Kidney epithelial cell (primary cell): Measurements from ENCODE around the gene HOXB5. TPM values are rescaled to one million over a fixed set of nuclear protein-coding genes. Genes with fewer than 3 reads are reported as not detected.

ENCODE experiments used
- DNase-seq: peaks from one replicate; pipeline ENCODE4 v3.0.0-alpha.2; 2010; ENCODE audit warnings: low read depth
- H3K27me3 ChIP-seq: 2 replicates; pipeline ENCODE4 v1.6.0; 2011; ENCODE audit warnings: low read length; ENCODE audit not compliant: control insufficient read depth, insufficient read depth
- H3K36me3 ChIP-seq: 2 replicates; pipeline ENCODE4 v1.5.1; 2011; ENCODE audit warnings: low read length; ENCODE audit not compliant: control insufficient read depth, insufficient read depth
- H3K4me3 ChIP-seq: 2 replicates; pipeline ENCODE4 v1.5.1; 2011; ENCODE audit warnings: low read depth, mild to moderate bottlenecking, control low read depth, low read length
- CTCF ChIP-seq: IDR thresholded peaks from 2 replicates; pipeline ENCODE4 v1.5.1; 2011; ENCODE audit warnings: mild to moderate bottlenecking, moderate library complexity, low read length, control low read depth, inconsistent platforms; ENCODE audit not compliant: insufficient read depth, poor library complexity, severe bottlenecking
- total RNA-seq: library from RNA; depleted of rRNA; stranded (reverse); fragments of >200 nt; gene quantifications from 2 replicates; pipeline ENCODE4 v1.2.3, GENCODE V29; 2015

The HOXB5 gene
- total RNA-seq, 1 donor from 2014 or later = 3.6 TPM

- no peak for DNase-seq
Observed at GRCh38 chr17:48613862-48614694, 20.5 kb upstream of the HOXB5 start.

GRCh38 chr17:48612854-48613691 lies 19.5 kb upstream of the HOXB5 start:
- Histone ChIP-seq H3K36me3 (peaks cover 1% of the 10 kb centered on the region), H3K4me3 (peak overlapping the region; percentile 73), H3K27me3 (peaks cover 5% of the 10 kb centered on the region)
- no peak for TF ChIP-seq CTCF
- DNase-seq = no peak

More at GRCh38 chr17:48613862-48614694, 20.5 kb upstream of the HOXB5 start:
- Histone ChIP-seq H3K4me3 (peak overlapping the region; percentile 73), H3K27me3 (peaks cover 6% of the 10 kb centered on the region), H3K36me3 (peaks cover 1% of the 10 kb centered on the region)
- no peak for TF ChIP-seq CTCF

GRCh38 chr17:48612456-48612853 lies 18.9 kb upstream of the HOXB5 start:
- H3K4me3 ChIP-seq = peak overlapping the region; percentile 73
- peaks cover 1% of the 10 kb centered on the region for H3K36me3 ChIP-seq
- DNase-seq = no peak
- H3K27me3 ChIP-seq = no peaks in the 10 kb centered on the region
- TF ChIP-seq CTCF = no peak

DNA sequence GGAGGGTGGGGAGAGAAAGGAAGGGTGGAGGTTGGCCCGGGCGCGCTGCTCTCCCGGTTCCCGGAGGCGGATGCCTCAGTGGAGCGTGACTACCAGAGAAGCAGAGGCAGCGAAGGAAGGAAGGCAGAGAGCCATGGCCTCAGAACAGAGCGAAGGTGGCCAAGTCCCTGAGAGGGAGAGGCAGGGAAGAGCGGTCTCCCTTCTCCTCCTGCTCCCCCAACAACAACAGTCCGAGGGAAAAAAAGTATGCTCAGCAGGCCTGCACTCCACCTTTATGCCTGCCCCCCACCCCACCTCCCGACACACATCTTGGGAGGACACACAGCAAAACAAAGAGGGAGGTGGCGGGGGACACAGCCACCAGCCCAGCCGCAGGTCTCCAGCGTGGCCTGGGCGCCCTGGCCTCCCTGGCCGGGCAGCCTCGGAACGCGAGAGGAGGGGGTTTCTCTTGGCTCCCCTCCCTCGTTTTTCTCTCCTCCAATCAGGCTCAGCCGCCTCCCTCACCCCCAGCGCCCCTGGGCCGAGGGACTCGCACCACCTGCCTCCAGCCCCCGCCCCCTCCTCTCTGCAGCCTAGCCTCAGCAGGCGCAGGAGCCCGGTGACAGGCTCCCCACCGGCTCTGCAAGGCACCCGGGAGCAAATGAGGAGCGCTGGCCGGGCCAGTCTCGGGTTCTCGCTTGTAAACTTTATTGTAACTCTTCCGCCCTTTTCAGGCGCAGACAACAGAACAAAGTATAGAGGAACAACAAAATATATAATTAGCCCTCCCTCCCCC lies 18.3 kb upstream of the HOXB5 start:
- DNase-seq = no peak
- H3K36me3 ChIP-seq = peaks cover 1% of the 10 kb centered on the region
- no peak for TF ChIP-seq CTCF
- H3K27me3 ChIP-seq = no peaks in the 10 kb centered on the region
- peak overlapping the region; percentile 73 for H3K4me3 ChIP-seq

- H3K36me3 ChIP-seq = peaks cover 1% of the 10 kb centered on the region
- peak overlapping the region; percentile 73 for H3K4me3 ChIP-seq
- TF ChIP-seq CTCF = no peak
- DNase-seq = no peak
- no peaks in the 10 kb centered on the region for H3K27me3 ChIP-seq
Observed at GRCh38 chr17:48611213-48611612, 17.6 kb upstream of the HOXB5 start.
